ENCODE data around the gene NTM. TPM values are rescaled to one million over a fixed set of nuclear protein-coding genes. Genes with fewer than 3 reads are reported as not detected.
"Not testable (repeated sequence)": the region's sequence is repeated elsewhere in the genome, so short reads cannot be mapped to it uniquely, and the experiment has no call there.

NTM gene
- total RNA-seq, 4 donors from 2014 or later, result 1.4 to 5.7 TPM; not detected in 2

DNA sequence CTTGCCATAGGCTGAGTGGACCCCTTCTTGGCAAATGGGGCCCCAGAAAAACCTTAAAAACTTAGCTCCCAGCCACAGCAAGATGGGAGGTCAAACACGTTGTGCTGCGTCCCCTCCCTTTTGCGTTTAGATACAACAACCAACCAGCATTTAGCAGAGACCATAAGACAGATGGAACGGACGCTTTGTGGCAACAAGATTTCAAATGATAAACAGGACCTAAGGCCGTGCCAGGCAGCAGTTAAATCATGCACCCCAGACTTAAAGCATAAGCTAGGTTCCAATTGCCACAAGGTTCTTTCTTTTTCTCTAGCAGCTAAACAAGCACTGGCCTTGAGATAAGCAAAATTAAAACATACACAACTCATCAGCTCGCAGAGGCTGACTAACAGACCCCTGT, 39.4 kb upstream of the NTM start:
- no peak for DNase-seq
- H3K27ac ChIP-seq, result no peak overlapping the region
- TF ChIP-seq, protein P1, sequence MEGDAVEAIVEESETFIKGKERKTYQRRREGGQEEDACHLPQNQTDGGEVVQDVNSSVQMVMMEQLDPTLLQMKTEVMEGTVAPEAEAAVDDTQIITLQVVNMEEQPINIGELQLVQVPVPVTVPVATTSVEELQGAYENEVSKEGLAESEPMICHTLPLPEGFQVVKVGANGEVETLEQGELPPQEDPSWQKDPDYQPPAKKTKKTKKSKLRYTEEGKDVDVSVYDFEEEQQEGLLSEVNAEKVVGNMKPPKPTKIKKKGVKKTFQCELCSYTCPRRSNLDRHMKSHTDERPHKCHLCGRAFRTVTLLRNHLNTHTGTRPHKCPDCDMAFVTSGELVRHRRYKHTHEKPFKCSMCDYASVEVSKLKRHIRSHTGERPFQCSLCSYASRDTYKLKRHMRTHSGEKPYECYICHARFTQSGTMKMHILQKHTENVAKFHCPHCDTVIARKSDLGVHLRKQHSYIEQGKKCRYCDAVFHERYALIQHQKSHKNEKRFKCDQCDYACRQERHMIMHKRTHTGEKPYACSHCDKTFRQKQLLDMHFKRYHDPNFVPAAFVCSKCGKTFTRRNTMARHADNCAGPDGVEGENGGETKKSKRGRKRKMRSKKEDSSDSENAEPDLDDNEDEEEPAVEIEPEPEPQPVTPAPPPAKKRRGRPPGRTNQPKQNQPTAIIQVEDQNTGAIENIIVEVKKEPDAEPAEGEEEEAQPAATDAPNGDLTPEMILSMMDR (IDR thresholded peaks at IDR 0.05), result no peak
- TF ChIP-seq POLR2A (IDR thresholded peaks at IDR 0.05), result no peak
- no peak overlapping the region for H3K4me3 ChIP-seq
- no peaks in the 10 kb centered on the region for H3K9me3 ChIP-seq
- intact Hi-C loops (cut with DNase I; ENCODE audit: low total_unique reads), result no loop called here
- no peaks in the 10 kb centered on the region for H3K36me3 ChIP-seq
- no peaks in the 10 kb centered on the region for H3K4me1 ChIP-seq
- peaks cover 0 to 2% of the 10 kb centered on the region in 2 donors for H3K27me3 ChIP-seq

DNA sequence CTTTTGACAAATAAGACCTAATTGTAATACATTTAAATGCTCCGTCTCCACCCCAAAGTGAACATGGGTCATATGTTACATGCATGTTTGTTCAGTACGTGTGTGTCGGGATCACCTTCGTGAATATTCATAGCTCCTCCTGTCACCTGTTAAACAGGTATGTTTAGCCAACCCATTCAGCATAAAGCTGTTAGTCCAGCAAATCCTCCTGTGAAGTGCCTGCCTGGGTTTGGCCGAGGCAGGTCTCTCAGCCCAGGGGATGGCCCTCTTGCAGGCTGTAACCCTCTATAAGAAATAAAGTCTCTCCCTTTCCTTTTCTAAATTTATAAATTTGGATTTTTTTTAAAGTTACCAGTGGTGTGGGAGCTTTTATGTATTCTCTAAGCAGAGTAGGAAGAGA, 38.9 kb upstream of the NTM start:
- no peaks in the 10 kb centered on the region for H3K36me3 ChIP-seq
- H3K4me3 ChIP-seq, result no peak overlapping the region
- no peaks in the 10 kb centered on the region for H3K4me1 ChIP-seq
- no peak for DNase-seq
- H3K27me3 ChIP-seq, result peaks cover 0 to 2% of the 10 kb centered on the region in 2 donors
- intact Hi-C loops (cut with DNase I; ENCODE audit: low total_unique reads), result no loop called here
- H3K9me3 ChIP-seq, result no peaks in the 10 kb centered on the region
- TF ChIP-seq, protein P1 (IDR thresholded peaks at IDR 0.05), result no peak
- no peak for TF ChIP-seq POLR2A (IDR thresholded peaks at IDR 0.05)
- no peak overlapping the region for H3K27ac ChIP-seq

DNA sequence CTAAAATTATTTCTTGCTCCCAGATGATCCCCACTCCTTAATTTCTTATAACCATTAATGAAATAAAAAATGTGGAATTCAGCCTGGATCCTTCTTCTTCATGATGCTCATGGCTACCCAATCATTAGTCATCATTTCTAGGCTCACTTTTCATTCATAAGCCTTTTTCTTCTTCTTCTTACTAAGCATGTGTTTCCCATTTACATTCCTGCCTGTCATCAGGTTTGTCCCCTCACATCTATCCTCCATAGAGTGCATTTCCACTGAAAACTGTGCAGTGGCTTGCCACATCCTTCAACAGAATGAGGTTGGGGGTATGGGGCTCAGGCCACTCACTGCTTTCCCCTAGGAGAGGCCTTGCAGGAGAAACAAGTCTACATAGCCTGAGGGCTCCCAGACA, 35.8 kb upstream of the NTM start:
- no peaks in the 10 kb centered on the region for H3K36me3 ChIP-seq
- H3K27ac ChIP-seq, result no peak overlapping the region
- peaks cover 0 to 2% of the 10 kb centered on the region in 2 donors for H3K27me3 ChIP-seq
- TF ChIP-seq, protein P1 (IDR thresholded peaks at IDR 0.05), result no peak
- TF ChIP-seq POLR2A (IDR thresholded peaks at IDR 0.05), result no peak
- no peaks in the 10 kb centered on the region for H3K4me1 ChIP-seq
- H3K9me3 ChIP-seq, result no peaks in the 10 kb centered on the region
- DNase-seq, result no peak
- H3K4me3 ChIP-seq, result no peak overlapping the region
- intact Hi-C loops (cut with DNase I; ENCODE audit: low total_unique reads), result no loop called here

DNA sequence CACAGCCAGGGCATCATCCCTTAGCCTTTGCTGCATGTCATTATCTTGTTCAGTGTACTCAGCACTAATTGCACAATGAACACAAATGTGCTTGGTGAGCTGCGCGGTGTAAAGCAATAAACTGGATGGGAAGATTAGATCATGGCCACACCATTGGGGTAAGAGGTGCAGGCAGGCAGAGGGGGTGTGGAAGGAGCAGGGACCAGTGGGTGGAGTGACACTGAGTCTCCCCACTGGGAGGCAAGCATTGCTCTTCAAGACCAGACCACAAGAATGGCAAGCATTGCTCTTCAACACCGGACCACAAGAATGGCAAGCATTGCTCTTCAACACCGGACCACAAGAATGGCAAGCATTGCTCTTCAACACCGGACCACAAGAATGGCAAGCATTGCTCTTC, 28.5 kb upstream of the NTM start:
- H3K4me3 ChIP-seq; DNase-seq; H3K27ac ChIP-seq; intact Hi-C loops (cut with DNase I; ENCODE audit: low total_unique reads); H3K27me3 ChIP-seq; H3K36me3 ChIP-seq; H3K9me3 ChIP-seq; H3K4me1 ChIP-seq: not testable (repeated sequence)

DNA sequence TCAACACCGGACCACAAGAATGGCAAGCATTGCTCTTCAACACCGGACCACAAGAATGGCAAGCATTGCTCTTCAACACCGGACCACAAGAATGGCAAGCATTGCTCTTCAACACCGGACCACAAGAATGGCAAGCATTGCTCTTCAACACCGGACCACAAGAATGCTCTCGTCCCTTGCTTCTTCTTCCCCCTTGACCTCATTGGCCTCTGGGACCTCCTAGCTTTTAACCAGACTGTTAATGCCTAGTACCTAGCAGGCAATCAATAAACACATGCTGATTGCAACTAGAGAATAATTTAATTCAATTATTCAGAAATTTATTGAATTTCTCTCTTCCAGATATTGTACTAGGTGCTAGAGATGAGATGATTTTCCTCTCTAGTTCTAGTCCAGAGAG, 28.0 kb upstream of the NTM start:
- H3K4me3 ChIP-seq; H3K27me3 ChIP-seq; H3K4me1 ChIP-seq; H3K9me3 ChIP-seq; intact Hi-C loops (cut with DNase I; ENCODE audit: low total_unique reads); DNase-seq; H3K27ac ChIP-seq; H3K36me3 ChIP-seq: not testable (repeated sequence)

DNA sequence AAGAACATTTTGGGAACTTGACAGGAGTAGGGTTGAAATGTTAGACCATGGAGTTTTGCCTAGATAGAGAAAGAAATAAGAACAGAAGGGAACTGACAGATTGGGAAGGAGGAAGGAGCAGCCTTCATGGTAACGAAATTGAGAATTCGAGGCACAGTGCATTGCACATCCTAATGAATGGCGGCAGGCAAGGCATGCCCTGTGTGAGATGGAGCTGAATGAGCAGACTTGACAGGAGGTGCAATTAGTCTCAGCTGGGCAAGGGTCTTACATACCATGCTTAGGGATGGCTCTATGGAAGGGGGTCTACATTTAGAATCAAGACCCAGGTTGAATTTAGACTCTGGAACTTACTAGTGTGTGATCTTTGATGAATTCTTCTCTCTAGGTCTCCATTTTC, 25.0 kb upstream of the NTM start:
- Histone ChIP-seq H3K4me1 (no peaks in the 10 kb centered on the region), H3K9me3 (no peaks in the 10 kb centered on the region), H3K4me3 (no peak overlapping the region), H3K27me3 (no peaks in the 10 kb centered on the region), H3K27ac (no peak overlapping the region), H3K36me3 (no peaks in the 10 kb centered on the region)
- DNase-seq, result no peak
- intact Hi-C loops (cut with DNase I; ENCODE audit: low total_unique reads), result no loop called here
- TF ChIP-seq, protein P1 (IDR thresholded peaks at IDR 0.05), result no peak
- TF ChIP-seq POLR2A (IDR thresholded peaks at IDR 0.05), result no peak

Data from uterus (tissue), 4 donors.